ENCODE data around the gene LST1.

GRCh38 chr6:31544676-31545075 is 41.4 kb upstream of the LST1 start:
- TF ChIP-seq POLR2AphosphoS5 (IDR thresholded peaks at IDR 0.05) (no peak), POLR2A (IDR thresholded peaks at IDR 0.05) (no peak), CTCF (IDR thresholded peaks at IDR 0.05) (no peak)

Data from upper lobe of left lung (tissue), 4 donors.